Gastrocnemius medialis (tissue), 4 donors: Measurements from ENCODE around the gene DLX3.

ENCODE experiments used
- CTCF ChIP-seq, 5 experiments: fragments of 450-650 bp in 3 of 5; fragments of 200-600 bp in 2 of 5; sonication (generic) in 2 of 5; IDR thresholded peaks in 4 of 5; conservative IDR thresholded peaks in 1 of 5; 1 replicate in 4 of 5; 2 replicates in 1 of 5; pipeline ENCODE4 v1.5.1; 2016 to 2019; ENCODE audit warnings: antibody characterized with exemption in 5 of 5, mild to moderate bottlenecking in 3 of 5, moderate library complexity in 3 of 5
- POLR2A ChIP-seq, 2 donors: fragments of 450-650 bp; IDR thresholded peaks; one replicate each; pipeline ENCODE4 v1.6.1; 2017; ENCODE audit warnings: antibody characterized with exemption in 2 of 2, mild to moderate bottlenecking in 2 of 2, moderate library complexity in 2 of 2

DNA sequence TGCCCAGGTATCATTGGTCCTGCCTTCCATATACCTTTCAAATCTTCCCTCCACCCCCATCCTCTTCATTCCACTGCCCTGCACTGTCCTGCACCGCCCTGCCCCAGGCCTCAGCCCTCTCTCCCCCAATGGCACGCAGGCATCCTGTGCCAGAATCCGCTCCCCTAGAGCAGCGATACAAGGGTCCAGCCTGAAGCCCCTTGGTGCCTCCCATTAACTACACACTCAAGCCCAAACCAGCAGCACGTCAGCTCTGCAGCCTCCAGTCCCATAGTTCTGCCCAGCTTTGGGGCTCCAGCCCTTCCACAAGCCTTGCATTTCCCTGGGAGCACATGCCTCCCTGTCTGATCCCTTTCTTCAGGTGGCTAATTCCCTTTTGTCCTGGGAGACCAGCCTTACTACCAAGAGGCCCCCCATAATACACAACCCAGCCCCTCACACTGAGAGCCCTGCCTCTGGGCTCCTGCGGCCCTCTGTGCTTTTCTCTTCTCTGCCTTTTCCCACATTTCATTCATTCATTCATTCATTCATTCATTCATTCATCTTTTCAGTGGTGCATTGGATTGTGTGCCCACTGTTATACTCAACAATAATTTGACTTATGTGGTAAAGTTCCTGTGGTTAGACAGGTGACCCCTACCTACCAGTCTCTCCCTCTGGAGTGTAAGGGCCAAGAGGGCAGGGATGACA, 26.8 kb upstream of the DLX3 start:
- TF ChIP-seq POLR2A (IDR thresholded peaks at IDR 0.05) (no peak), CTCF (IDR thresholded peaks at IDR 0.05 in 4 of 5, conservative IDR thresholded peaks at IDR 0.05 in 1 of 5) (no peak)
